GM23338 (cell line): ENCODE data around the gene SOX13. TPM values are rescaled to one million over a fixed set of nuclear protein-coding genes. Genes with fewer than 3 reads are reported as not detected.

Experiments used
- ATAC-seq: fragments of 200-7000 bp; cut with Tn5 transposase; 3 replicates; pipeline ENCODE4 v1.9.1; 2020
- DNase-seq: peaks from one replicate; pipeline ENCODE4 v3.0.0-alpha.2; 2015; ENCODE audit warnings: low spot score
- H2AFZ ChIP-seq: fragments of 200-600 bp; sonication (generic); 2 replicates; pipeline ENCODE4 v1.8.0; 2016; ENCODE audit warnings: antibody characterized with exemption, mild to moderate bottlenecking, moderate library complexity
- H3F3A ChIP-seq: fragments of 200-600 bp; sonication (generic); replicated peaks from 2 replicates; pipeline ENCODE4 v1.8.0; 2017; ENCODE audit warnings: antibody characterized with exemption, mixed run types, low read depth
- H3K27ac ChIP-seq: fragments of 200-600 bp; sonication (generic); 2 replicates; pipeline ENCODE4 v1.6.1; 2016; ENCODE audit warnings: low read depth
- H3K27me3 ChIP-seq: fragments of 200-600 bp; sonication (generic); 2 replicates; pipeline ENCODE4 v1.8.0; 2016; ENCODE audit warnings: mild to moderate bottlenecking, mixed run types, moderate library complexity; ENCODE audit not compliant: insufficient read depth
- H3K36me3 ChIP-seq: fragments of 200-600 bp; sonication (generic); 2 replicates; pipeline ENCODE4 v1.8.0; 2016; ENCODE audit warnings: mild to moderate bottlenecking; ENCODE audit not compliant: insufficient read depth
- H3K4me1 ChIP-seq: fragments of 200-600 bp; sonication (generic); 2 replicates; pipeline ENCODE4 v1.8.0; 2016; ENCODE audit warnings: mild to moderate bottlenecking, moderate library complexity; ENCODE audit not compliant: insufficient read depth
- H3K4me2 ChIP-seq: fragments of 200-600 bp; sonication (generic); 2 replicates; pipeline ENCODE4 v1.7.1; 2017; ENCODE audit warnings: mixed run types
- H3K4me3 ChIP-seq: fragments of 200-600 bp; sonication (generic); 2 replicates; pipeline ENCODE4 v1.6.1; 2016; ENCODE audit warnings: mixed run types
- H3K79me2 ChIP-seq: fragments of 200-600 bp; sonication (generic); replicated peaks from 2 replicates; pipeline ENCODE4 v1.8.0; 2017; ENCODE audit warnings: mild to moderate bottlenecking; ENCODE audit not compliant: insufficient read depth
- H3K9me2 ChIP-seq: fragments of 200-600 bp; sonication (generic); 2 replicates; pipeline ENCODE4 v1.8.0; 2017; ENCODE audit not compliant: insufficient read depth
- H4K20me1 ChIP-seq: fragments of 200-600 bp; sonication (generic); replicated peaks from 2 replicates; pipeline ENCODE4 v1.8.0; 2017; ENCODE audit warnings: mild to moderate bottlenecking; ENCODE audit not compliant: insufficient read depth
- H3K27ac Mint-ChIP-seq: 2 replicates; pipeline ENCODE4 v1.8.0; 2020; ENCODE audit warnings: inconsistent platforms, mild to moderate bottlenecking, moderate library complexity, mixed read lengths
- H3K27me3 Mint-ChIP-seq: 3 replicates; pipeline ENCODE4 v1.8.0; 2022; ENCODE audit warnings: low read depth, mild to moderate bottlenecking, moderate library complexity, mixed read lengths, inconsistent platforms; ENCODE audit not compliant: insufficient read depth, poor library complexity
- H3K36me3 Mint-ChIP-seq: 3 replicates; pipeline ENCODE4 v1.8.0; 2021; ENCODE audit warnings: low read depth, mild to moderate bottlenecking, inconsistent platforms, moderate library complexity, mixed read lengths
- H3K4me1 Mint-ChIP-seq: 3 replicates; pipeline ENCODE4 v1.8.0; 2020; ENCODE audit warnings: mild to moderate bottlenecking, inconsistent platforms, mixed read lengths
- H3K4me3 Mint-ChIP-seq: 3 replicates; pipeline ENCODE4 v1.8.0; 2021; ENCODE audit warnings: moderate library complexity, mild to moderate bottlenecking, inconsistent platforms, mixed read lengths
- H3K9me3 Mint-ChIP-seq: 3 replicates; pipeline ENCODE4 v1.8.0; 2020; ENCODE audit warnings: moderate library complexity, mild to moderate bottlenecking, inconsistent platforms, mixed read lengths
- EZH2 ChIP-seq: fragments of 200-600 bp; sonication (generic); IDR thresholded peaks from one replicate; pipeline ENCODE4 v1.8.0; 2017; ENCODE audit warnings: antibody characterized with exemption, mild to moderate bottlenecking, low read depth; ENCODE audit not compliant: unreplicated experiment
- EZH2phosphoT487 ChIP-seq: fragments of 200-600 bp; sonication (generic); IDR thresholded peaks from one replicate; pipeline ENCODE4 v1.8.1; 2018; ENCODE audit warnings: antibody characterized with exemption; ENCODE audit not compliant: unreplicated experiment
- ZNF114 ChIP-seq: fragments of 250-450 bp; sonication (Bioruptor Pico); IDR thresholded peaks from 2 replicates; pipeline ENCODE4 v1.5.0; 2020; ENCODE audit warnings: mild to moderate bottlenecking, moderate library complexity
- polyA plus RNA-seq: library from polyadenylated mRNA; unstranded; fragments of >200 nt; fragmentation: Nextera tagmentation; extraction: Ambion mirVana; gene quantifications from 2 replicates; pipeline ENCODE4 v1.2.1, GENCODE V29; 2016
- total RNA-seq: library from RNA; depleted of rRNA; stranded (reverse); fragments of >200 nt; shearing (Covaris generic); gene quantifications from 2 replicates; pipeline ENCODE4 v1.2.3, GENCODE V29; 2014
- TF ChIP-seq, protein P1 (sequence below): fragments of 250-450 bp; sonication (Bioruptor Pico); IDR thresholded peaks from 2 replicates; pipeline ENCODE4 v1.5.0; 2020; ENCODE audit warnings: mild to moderate bottlenecking, moderate library complexity
- TF ChIP-seq, protein P2 (sequence below), 2 experiments: fragments of 200-600 bp in 1 of 2; sonication (generic) in 1 of 2; conservative IDR thresholded peaks; 2 replicates each; pipeline versions ENCODE4 v1.5.1 to v1.6.1; 2016 to 2017; ENCODE audit warnings: antibody characterized with exemption in 2 of 2, low read depth in 2 of 2, mild to moderate bottlenecking in 2 of 2, moderate library complexity in 1 of 2

The SOX13 gene
- total and polyA plus RNA-seq, 2 experiments from 2014 or later: 28.6 to 123 TPM

DNA sequence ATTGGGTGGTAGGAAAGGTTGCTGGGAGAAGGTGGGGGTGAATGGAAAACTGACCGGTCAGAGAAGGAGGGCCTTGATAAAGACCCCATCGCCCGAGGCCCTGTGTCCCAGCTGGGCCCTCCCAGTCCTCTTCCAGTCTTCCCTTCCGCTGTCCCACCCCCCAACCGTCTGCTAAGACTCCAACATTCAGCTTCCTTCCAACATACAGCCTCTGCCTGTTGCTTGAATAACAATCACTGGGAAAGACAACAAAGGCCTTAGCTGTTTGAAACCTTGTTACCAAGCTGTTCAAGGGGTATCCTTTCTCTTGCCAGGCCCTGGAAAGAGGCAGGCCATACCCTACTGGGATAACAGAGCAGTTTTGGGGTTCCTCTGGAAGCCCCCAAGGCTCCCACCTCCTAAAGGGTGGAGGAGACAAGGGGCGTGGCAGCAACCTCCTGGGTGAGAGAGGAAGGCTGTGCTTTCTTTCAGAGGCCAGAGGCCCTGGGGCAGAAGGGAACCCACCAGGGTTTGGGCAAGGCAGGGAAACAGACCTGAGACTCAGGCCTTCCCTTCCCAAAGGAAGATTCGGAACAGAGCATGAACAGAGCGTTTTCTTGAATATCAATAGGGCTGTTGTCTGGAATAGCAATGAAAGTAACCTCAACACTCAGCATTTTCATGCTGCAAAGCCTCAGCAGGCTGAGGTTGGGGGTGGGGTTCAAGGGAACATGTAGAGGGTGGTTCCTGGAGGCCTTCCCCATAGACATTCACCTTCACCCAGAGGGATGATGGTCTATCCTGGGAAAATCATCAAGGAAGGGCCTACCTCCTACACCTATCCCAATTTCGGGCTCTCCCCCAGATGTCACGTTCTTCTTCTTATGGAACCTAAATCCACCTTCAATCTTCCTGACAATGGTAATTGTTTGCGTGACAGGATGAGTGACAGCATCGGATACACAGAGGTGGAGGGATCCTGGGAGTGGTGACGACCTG, 74.8 kb downstream of the SOX13 start:
- TF ChIP-seq, protein P1, sequence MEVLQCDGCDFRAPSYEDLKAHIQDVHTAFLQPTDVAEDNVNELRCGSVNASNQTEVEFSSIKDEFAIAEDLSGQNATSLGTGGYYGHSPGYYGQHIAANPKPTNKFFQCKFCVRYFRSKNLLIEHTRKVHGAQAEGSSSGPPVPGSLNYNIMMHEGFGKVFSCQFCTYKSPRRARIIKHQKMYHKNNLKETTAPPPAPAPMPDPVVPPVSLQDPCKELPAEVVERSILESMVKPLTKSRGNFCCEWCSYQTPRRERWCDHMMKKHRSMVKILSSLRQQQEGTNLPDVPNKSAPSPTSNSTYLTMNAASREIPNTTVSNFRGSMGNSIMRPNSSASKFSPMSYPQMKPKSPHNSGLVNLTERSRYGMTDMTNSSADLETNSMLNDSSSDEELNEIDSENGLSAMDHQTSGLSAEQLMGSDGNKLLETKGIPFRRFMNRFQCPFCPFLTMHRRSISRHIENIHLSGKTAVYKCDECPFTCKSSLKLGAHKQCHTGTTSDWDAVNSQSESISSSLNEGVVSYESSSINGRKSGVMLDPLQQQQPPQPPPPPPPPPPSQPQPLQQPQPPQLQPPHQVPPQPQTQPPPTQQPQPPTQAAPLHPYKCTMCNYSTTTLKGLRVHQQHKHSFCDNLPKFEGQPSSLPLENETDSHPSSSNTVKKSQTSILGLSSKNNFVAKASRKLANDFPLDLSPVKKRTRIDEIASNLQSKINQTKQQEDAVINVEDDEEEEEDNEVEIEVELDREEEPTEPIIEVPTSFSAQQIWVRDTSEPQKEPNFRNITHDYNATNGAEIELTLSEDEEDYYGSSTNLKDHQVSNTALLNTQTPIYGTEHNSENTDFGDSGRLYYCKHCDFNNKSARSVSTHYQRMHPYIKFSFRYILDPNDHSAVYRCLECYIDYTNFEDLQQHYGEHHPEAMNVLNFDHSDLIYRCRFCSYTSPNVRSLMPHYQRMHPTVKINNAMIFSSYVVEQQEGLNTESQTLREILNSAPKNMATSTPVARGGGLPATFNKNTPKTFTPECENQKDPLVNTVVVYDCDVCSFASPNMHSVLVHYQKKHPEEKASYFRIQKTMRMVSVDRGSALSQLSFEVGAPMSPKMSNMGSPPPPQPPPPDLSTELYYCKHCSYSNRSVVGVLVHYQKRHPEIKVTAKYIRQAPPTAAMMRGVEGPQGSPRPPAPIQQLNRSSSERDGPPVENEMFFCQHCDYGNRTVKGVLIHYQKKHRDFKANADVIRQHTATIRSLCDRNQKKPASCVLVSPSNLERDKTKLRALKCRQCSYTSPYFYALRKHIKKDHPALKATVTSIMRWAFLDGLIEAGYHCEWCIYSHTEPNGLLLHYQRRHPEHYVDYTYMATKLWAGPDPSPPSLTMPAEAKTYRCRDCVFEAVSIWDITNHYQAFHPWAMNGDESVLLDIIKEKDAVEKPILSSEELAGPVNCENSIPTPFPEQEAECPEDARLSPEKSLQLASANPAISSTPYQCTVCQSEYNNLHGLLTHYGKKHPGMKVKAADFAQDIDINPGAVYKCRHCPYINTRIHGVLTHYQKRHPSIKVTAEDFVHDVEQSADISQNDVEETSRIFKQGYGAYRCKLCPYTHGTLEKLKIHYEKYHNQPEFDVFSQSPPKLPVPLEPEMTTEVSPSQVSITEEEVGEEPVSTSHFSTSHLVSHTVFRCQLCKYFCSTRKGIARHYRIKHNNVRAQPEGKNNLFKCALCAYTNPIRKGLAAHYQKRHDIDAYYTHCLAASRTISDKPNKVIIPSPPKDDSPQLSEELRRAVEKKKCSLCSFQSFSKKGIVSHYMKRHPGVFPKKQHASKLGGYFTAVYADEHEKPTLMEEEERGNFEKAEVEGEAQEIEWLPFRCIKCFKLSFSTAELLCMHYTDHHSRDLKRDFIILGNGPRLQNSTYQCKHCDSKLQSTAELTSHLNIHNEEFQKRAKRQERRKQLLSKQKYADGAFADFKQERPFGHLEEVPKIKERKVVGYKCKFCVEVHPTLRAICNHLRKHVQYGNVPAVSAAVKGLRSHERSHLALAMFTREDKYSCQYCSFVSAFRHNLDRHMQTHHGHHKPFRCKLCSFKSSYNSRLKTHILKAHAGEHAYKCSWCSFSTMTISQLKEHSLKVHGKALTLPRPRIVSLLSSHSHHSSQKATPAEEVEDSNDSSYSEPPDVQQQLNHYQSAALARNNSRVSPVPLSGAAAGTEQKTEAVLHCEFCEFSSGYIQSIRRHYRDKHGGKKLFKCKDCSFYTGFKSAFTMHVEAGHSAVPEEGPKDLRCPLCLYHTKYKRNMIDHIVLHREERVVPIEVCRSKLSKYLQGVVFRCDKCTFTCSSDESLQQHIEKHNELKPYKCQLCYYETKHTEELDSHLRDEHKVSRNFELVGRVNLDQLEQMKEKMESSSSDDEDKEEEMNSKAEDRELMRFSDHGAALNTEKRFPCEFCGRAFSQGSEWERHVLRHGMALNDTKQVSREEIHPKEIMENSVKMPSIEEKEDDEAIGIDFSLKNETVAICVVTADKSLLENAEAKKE (CRISPR knock-in tag): no peak
- TF ChIP-seq ZNF114 (CRISPR knock-in tag) (no peak), EZH2 (no peak), EZH2phosphoT487 (no peak)
- TF ChIP-seq, protein P2, sequence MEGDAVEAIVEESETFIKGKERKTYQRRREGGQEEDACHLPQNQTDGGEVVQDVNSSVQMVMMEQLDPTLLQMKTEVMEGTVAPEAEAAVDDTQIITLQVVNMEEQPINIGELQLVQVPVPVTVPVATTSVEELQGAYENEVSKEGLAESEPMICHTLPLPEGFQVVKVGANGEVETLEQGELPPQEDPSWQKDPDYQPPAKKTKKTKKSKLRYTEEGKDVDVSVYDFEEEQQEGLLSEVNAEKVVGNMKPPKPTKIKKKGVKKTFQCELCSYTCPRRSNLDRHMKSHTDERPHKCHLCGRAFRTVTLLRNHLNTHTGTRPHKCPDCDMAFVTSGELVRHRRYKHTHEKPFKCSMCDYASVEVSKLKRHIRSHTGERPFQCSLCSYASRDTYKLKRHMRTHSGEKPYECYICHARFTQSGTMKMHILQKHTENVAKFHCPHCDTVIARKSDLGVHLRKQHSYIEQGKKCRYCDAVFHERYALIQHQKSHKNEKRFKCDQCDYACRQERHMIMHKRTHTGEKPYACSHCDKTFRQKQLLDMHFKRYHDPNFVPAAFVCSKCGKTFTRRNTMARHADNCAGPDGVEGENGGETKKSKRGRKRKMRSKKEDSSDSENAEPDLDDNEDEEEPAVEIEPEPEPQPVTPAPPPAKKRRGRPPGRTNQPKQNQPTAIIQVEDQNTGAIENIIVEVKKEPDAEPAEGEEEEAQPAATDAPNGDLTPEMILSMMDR (conservative IDR thresholded peaks at IDR 0.05; ENCODE audit: low read depth in 2 of 2): no peak
- H2AFZ ChIP-seq: no peak overlapping the region
- no peaks in the 10 kb centered on the region for H3K36me3 ChIP-seq
- no peaks in the 10 kb centered on the region for H3K79me2 ChIP-seq
- peak overlapping the region; percentile 86 for H3K27ac ChIP-seq
- ATAC-seq (peak; percentile 56), DNase-seq (peak; percentile 80)
- H3K4me3 ChIP-seq: peak overlapping the region; percentile 30; the same call in 1 of the 2 replicates
- peaks cover 14% of the 10 kb centered on the region; the same call in 1 of the 2 replicates for H3K27me3 ChIP-seq
- H3K4me1 ChIP-seq: peaks cover 32% of the 10 kb centered on the region
- Mint-ChIP-seq H3K36me3 (peaks cover 8% of the 10 kb centered on the region; the same call in 2 of the 3 replicates), H3K27ac (peak overlapping the region; percentile 83), H3K27me3 (peaks cover 20% of the 10 kb centered on the region), H3K9me3 (no peaks in the 10 kb centered on the region), H3K4me3 (peak overlapping the region; percentile 43; the same call in 2 of the 3 replicates), H3K4me1 (peaks cover 50% of the 10 kb centered on the region)
- H4K20me1 ChIP-seq: no peaks in the 10 kb centered on the region
- no peaks in the 10 kb centered on the region; the same call in 1 of the 2 replicates for H3F3A ChIP-seq
- H3K9me2 ChIP-seq: no peaks in the 10 kb centered on the region
- H3K4me2 ChIP-seq: peak overlapping the region; percentile 70
